Sigmoid colon (tissue), 3 donors: ENCODE results near the gene COL4A3.

Experiments
- POLR2A ChIP-seq, 2 donors: fragments of 450-650 bp; IDR thresholded peaks; one replicate each; pipeline ENCODE4 v1.6.1; 2016; ENCODE audit warnings: antibody characterized with exemption in 2 of 2, mild to moderate bottlenecking in 2 of 2, moderate library complexity in 2 of 2
- TF ChIP-seq, protein P1 (sequence below), 4 experiments: fragments of 450-650 bp in 3 of 4; fragments of 200-600 bp in 1 of 4; IDR thresholded peaks; one replicate each; pipeline ENCODE4 v1.5.1; 2016 to 2019; ENCODE audit warnings: antibody characterized with exemption in 4 of 4, mild to moderate bottlenecking in 3 of 4, moderate library complexity in 2 of 4

- TF ChIP-seq, protein P1, sequence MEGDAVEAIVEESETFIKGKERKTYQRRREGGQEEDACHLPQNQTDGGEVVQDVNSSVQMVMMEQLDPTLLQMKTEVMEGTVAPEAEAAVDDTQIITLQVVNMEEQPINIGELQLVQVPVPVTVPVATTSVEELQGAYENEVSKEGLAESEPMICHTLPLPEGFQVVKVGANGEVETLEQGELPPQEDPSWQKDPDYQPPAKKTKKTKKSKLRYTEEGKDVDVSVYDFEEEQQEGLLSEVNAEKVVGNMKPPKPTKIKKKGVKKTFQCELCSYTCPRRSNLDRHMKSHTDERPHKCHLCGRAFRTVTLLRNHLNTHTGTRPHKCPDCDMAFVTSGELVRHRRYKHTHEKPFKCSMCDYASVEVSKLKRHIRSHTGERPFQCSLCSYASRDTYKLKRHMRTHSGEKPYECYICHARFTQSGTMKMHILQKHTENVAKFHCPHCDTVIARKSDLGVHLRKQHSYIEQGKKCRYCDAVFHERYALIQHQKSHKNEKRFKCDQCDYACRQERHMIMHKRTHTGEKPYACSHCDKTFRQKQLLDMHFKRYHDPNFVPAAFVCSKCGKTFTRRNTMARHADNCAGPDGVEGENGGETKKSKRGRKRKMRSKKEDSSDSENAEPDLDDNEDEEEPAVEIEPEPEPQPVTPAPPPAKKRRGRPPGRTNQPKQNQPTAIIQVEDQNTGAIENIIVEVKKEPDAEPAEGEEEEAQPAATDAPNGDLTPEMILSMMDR (IDR thresholded peaks at IDR 0.05): no peak
- TF ChIP-seq POLR2A (IDR thresholded peaks at IDR 0.05): no peak
These were observed 95.6 kb downstream of the COL4A3 start for GRCh38 chr2:227260041-227260440.
